ENCODE results near the gene CTNNAL1.
"Not testable (repeated sequence)": the region's sequence is repeated elsewhere in the genome, so short reads cannot be mapped to it uniquely, and the experiment has no call there.

CTNNAL1 gene

GRCh38 chr9:108983885-108984284 lies 29.4 kb downstream of the CTNNAL1 start:
- DNase-seq: no peak

GRCh38 chr9:108980893-108981292 lies 32.4 kb downstream of the CTNNAL1 start:
- DNase-seq: no peak

- DNase-seq: no peak
Measured at GRCh38 chr9:108978205-108978604, 35.1 kb downstream of the CTNNAL1 start.

- DNase-seq: no peak
Measured at GRCh38 chr9:108973895-108974294, 39.4 kb downstream of the CTNNAL1 start.

- no peak for DNase-seq
Measured at GRCh38 chr9:108972626-108973209, 40.6 kb downstream of the CTNNAL1 start.

GRCh38 chr9:108972186-108972585 lies 41.1 kb downstream of the CTNNAL1 start:
- DNase-seq: no peak

GRCh38 chr9:108971392-108971791 lies 41.9 kb downstream of the CTNNAL1 start:
- not testable (repeated sequence) for DNase-seq

DNA sequence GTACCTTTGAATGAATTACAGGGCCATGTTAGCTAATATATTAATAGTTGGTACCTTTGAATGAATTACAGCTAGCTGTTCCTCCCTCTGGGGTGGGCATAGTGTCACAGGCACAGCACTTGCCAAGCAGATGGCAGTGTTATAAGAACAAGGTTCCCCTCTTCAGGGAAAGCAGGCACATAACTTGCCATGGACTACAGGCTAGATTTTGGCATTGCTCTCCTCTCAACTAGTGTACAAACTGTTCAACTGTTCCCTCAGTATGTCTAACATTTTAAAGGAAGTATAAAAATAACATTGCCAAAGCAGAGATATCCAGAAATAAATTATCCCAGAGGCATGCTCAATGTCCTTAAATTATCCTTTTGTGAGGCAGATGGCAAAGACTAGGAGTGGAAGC lies 45.4 kb downstream of the CTNNAL1 start:
- DNase-seq: no peak

GRCh38 chr9:108963459-108964143 lies 49.7 kb downstream of the CTNNAL1 start:
- no peak for DNase-seq

DNA sequence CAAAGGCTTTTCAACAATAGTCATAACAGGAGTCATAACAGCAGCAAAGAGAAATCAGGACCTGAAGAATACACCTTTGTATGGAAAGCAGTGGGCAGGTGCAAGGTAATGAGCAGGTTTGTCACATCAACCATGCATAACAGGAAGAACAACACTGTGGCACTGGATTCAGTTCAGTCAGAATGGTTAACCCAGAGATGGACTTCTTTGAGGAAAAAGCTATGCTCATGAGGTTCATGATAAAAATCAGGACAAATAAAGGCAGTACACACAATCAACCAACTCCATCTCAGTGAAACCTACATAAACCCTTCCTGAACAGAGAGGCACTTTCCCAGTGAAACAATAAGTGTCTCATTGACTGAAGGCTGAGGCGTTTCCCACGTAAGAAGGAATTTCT lies 52.1 kb downstream of the CTNNAL1 start:
- no peak for DNase-seq

GRCh38 chr9:108960331-108960730 lies 53.0 kb downstream of the CTNNAL1 start:
- no peak for DNase-seq

DNA sequence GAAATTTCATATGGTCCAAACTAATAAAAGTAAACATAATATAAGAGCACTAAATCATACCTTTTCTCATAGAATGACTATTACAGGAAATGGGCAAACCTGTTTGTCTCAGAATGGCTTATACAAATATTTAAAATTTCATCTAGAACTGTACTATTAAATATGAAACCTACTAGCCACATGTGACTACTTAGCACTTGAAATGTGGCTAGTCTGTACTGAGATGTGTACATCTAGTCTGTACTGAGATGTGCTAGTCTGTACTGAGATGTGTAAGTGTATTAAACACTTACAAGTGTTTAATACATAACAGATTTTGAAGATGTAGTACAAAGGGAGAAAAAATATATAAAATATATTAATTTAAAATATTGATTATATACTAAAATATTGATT lies 56.7 kb downstream of the CTNNAL1 start:
- DNase-seq: no peak

GRCh38 chr9:108956022-108956630 lies 57.2 kb downstream of the CTNNAL1 start:
- no peak for DNase-seq

- DNase-seq: no peak
Measured at GRCh38 chr9:108953983-108954574, 59.2 kb downstream of the CTNNAL1 start.

GRCh38 chr9:108951578-108951977 lies 61.7 kb downstream of the CTNNAL1 start:
- no peak for DNase-seq

DNA sequence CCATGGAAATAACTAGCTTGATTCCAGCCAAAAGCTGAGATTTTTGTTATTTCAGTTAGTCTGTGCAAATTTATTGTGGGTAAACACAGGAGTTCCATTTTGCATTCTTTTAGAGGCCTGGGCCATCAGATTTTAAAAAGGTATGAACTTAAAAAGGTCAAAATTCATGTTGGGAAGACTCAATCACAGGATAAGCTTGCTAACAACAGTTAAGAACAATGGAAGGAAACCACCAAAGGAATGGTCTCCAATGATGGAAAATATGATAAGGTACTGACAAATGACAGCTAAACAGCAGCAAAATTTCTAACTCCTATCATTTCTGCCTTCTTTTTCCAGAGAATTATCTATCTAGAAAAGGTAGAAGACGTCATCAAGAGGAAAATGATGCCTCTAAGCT lies 63.1 kb downstream of the CTNNAL1 start:
- DNase-seq: no peak

GRCh38 chr9:108939975-108940374 lies 73.3 kb downstream of the CTNNAL1 start:
- no peak for DNase-seq

DNA sequence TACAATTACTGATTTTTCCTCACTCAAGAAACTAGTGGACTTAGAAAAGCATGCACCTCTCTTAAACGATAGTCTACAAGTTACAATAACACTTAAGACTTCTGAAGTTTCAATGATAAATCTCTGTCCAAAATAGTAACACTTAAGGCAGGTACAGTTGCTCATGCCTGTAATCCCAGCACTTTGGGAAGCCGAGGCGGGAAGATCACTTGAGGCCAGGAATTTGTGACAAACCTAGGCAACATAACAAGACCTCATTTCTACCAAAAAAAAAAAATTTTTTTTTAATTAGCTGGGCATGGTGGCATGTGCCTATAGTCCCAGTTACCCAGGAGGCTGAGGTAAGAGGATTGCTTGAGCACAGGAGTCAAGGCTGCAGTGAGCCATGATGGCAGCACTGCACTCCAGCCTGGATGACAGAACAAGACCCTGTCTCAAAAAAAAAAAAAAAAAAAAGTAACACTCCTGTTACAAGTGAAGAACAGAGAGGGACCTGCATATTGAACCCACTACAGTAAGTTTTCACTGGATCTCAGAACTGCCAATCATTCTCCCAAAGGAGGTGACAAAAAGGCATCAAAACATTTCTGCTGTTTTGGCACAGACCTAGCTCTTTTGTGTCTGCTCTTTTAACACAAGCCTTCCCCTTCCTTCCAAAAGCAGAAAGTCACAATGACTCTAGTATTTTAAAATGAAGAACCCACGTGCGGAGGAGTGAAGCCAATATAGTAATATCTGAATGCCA lies 75.6 kb downstream of the CTNNAL1 start:
- no peak for DNase-seq

- DNase-seq: peak; percentile 43
Measured at GRCh38 chr9:108934323-108934893, 78.9 kb downstream of the CTNNAL1 start, which contains the start of gene ABITRAM. TSS of gene ABITRAM (plus strand) at chr9:108934400. CDS start at chr9:108934487, 87 bp downstream.

- DNase-seq: peak; percentile 63
Measured at GRCh38 chr9:108933718-108934322, 79.5 kb downstream of the CTNNAL1 start, which contains the start of gene ELP1. TSS of gene ELP1 (minus strand) at chr9:108934124. CDS start at chr9:108931146, 2,978 bp downstream.

- DNase-seq: no peak
Measured at GRCh38 chr9:108933231-108933717, 80.0 kb downstream of the CTNNAL1 start.

DNA sequence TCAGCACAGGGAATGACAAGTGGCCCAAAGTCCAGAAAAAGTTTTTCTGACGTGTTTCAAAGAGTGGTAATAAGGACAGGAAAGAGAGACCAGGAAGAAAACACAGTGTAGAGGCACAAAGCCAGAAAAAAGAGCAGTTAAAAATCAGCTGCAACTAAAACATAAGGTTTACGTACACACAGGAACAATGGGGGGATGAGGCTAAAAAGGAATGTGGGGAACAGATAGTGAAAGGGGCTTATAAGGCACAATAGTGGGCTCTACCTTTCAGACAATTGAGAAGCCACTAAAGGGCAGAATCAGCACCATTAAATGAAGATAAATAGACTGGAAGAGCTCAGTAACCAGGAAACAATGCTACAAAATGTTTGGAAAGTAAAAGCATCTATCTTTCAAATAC lies 84.9 kb downstream of the CTNNAL1 start:
- no peak for DNase-seq

All from NCI-H1048 (cell line).